WTC11 (cell line): ENCODE measurements around the gene GAGE12F. TPM values are rescaled to one million over a fixed set of nuclear protein-coding genes. Genes with fewer than 3 reads are reported as not detected.

Experiments used
- ATAC-seq: fragments of 200-7000 bp; cut with Tn5 transposase; 2 replicates; pipeline ENCODE4 v1.10.0; 2021; ENCODE audit warnings: mild to moderate bottlenecking, moderate library complexity
- CTCF ChIA-PET: fragments of 300-600 bp; sonication (Branson Sonifier 250); formaldehyde crosslinking; loops from one replicate; lab custom pipeline; 2021; ENCODE audit warnings: antibody characterized with exemption; lab: Charles Lee
- POLR2A ChIA-PET: fragments of 350-600 bp; sonication (Branson Sonifier 250); formaldehyde crosslinking; loops from one replicate; lab custom pipeline; 2021; ENCODE audit warnings: antibody characterized with exemption; lab: Charles Lee
- DNase-seq: peaks from one replicate; pipeline ENCODE4 v3.0.0; 2021; ENCODE audit warnings: low spot score
- H3K27ac Mint-ChIP-seq: 2 replicates; pipeline ENCODE4 v1.8.0; 2021; ENCODE audit warnings: mixed read lengths
- H3K27me3 Mint-ChIP-seq: 2 replicates; pipeline ENCODE4 v1.8.0; 2021; ENCODE audit warnings: low read depth, mild to moderate bottlenecking, moderate library complexity, mixed read lengths
- H3K36me3 Mint-ChIP-seq: 2 replicates; pipeline ENCODE4 v1.8.0; 2021; ENCODE audit warnings: mixed read lengths
- H3K4me1 Mint-ChIP-seq: 2 replicates; pipeline ENCODE4 v1.8.0; 2022; ENCODE audit warnings: mixed read lengths
- H3K4me3 Mint-ChIP-seq: 2 replicates; pipeline ENCODE4 v1.8.0; 2021; ENCODE audit warnings: mild to moderate bottlenecking, moderate library complexity, mixed read lengths
- H3K9me3 Mint-ChIP-seq: 2 replicates; pipeline ENCODE4 v1.8.0; 2021; ENCODE audit warnings: mixed read lengths
- ESRRA ChIP-seq: sonication (generic); formaldehyde crosslinking; IDR thresholded peaks from 2 replicates; pipeline ENCODE4 v1.8.1; 2022; ENCODE audit warnings: mild to moderate bottlenecking, missing genetic modification reagents, borderline replicate concordance
- HMGA2 ChIP-seq: fragments of 250-450 bp; sonication (Bioruptor Pico); IDR thresholded peaks from 2 replicates; pipeline ENCODE4 v1.4.0; 2021; ENCODE audit warnings: mild to moderate bottlenecking, moderate library complexity
- MYBL2 ChIP-seq: sonication (generic); formaldehyde crosslinking; IDR thresholded peaks from 2 replicates; pipeline ENCODE4 v1.8.1; 2023; ENCODE audit warnings: mild to moderate bottlenecking, moderate library complexity, missing genetic modification reagents
- NR1H2 ChIP-seq: sonication (generic); formaldehyde crosslinking; IDR thresholded peaks from 2 replicates; pipeline ENCODE4 v1.9.0; 2021; ENCODE audit warnings: mild to moderate bottlenecking, moderate library complexity, missing genetic modification reagents
- NR3C1 ChIP-seq: sonication (generic); formaldehyde crosslinking; conservative IDR thresholded peaks from 2 replicates; pipeline ENCODE4 v1.8.1; 2023; ENCODE audit warnings: low read depth, mild to moderate bottlenecking, missing genetic modification reagents
- ZNF317 ChIP-seq: sonication (generic); formaldehyde crosslinking; IDR thresholded peaks from 2 replicates; pipeline ENCODE4 v1.8.1; 2023; ENCODE audit warnings: low read depth, mild to moderate bottlenecking, moderate library complexity, missing genetic modification reagents, borderline replicate concordance
- ZNF416 ChIP-seq: fragments of 250-450 bp; sonication (Bioruptor Pico); IDR thresholded peaks from 2 replicates; pipeline ENCODE4 v1.9.0; 2021; ENCODE audit warnings: mild to moderate bottlenecking, inconsistent platforms
- total RNA-seq: library from RNA; stranded (reverse); gene quantifications from 3 replicates; pipeline ENCODE4 v1.2.3, GENCODE V29; 2021
- TF ChIP-seq, protein P1 (sequence below): sonication (generic); formaldehyde crosslinking; IDR thresholded peaks from 2 replicates; pipeline ENCODE4 v1.8.1; 2022; ENCODE audit warnings: low read depth, missing genetic modification reagents, borderline replicate concordance
- TF ChIP-seq, protein P2 (sequence below): fragments of 250-450 bp; sonication (Bioruptor Pico); IDR thresholded peaks from 2 replicates; pipeline ENCODE4 v1.9.0; 2021; ENCODE audit warnings: mild to moderate bottlenecking, borderline replicate concordance
- TF ChIP-seq, protein P3 (sequence below): sonication (generic); formaldehyde crosslinking; IDR thresholded peaks from 2 replicates; pipeline ENCODE4 v1.8.0; 2022; ENCODE audit warnings: mild to moderate bottlenecking, missing genetic modification reagents

The GAGE12F gene
- total RNA-seq, 1 experiment from 2014 or later: not detected

DNA sequence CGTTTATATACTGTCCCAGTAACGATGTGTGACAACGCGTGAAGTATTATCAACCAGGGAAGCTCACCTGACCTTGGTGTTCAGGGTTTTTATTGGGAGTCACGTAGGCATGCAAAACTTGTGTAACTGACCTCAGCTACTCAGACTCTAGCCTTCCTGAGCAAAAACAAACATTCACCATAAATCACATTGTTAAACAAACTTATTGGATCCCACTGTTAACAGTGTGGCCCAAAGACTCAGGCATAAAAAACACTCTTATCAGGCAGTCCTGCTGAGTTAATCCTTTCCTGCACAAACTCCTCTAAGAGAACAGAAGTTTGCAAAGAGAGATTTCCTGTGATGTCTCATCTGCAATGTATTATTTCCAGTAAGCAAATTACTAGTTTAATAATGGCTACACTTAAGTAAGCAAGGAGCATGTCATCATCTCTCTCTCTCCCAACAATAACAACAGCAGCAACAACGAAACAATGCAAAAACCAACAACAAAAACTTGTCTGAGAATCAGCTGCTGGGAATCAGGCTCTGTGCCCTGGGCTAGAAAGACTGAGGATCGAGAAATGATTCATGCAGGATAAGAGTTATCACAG lies 50.2 kb downstream of the GAGE12F start:
- H3K9me3 Mint-ChIP-seq: peaks cover 8% of the 10 kb centered on the region
- no peak overlapping the region for H3K27ac Mint-ChIP-seq
- H3K27me3 Mint-ChIP-seq: no peaks in the 10 kb centered on the region
- ChIA-PET CTCF (no interaction called here), POLR2A (no interaction called here)
- TF ChIP-seq, protein P1, sequence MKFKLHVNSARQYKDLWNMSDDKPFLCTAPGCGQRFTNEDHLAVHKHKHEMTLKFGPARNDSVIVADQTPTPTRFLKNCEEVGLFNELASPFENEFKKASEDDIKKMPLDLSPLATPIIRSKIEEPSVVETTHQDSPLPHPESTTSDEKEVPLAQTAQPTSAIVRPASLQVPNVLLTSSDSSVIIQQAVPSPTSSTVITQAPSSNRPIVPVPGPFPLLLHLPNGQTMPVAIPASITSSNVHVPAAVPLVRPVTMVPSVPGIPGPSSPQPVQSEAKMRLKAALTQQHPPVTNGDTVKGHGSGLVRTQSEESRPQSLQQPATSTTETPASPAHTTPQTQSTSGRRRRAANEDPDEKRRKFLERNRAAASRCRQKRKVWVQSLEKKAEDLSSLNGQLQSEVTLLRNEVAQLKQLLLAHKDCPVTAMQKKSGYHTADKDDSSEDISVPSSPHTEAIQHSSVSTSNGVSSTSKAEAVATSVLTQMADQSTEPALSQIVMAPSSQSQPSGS (CRISPR knock-in tag): no peak
- TF ChIP-seq HMGA2 (no peak), NR3C1 (no peak), MYBL2 (CRISPR knock-in tag) (no peak), ZNF416 (CRISPR knock-in tag) (no peak), NR1H2 (CRISPR knock-in tag) (no peak), ZNF317 (CRISPR knock-in tag) (no peak), ESRRA (CRISPR knock-in tag) (no peak)
- TF ChIP-seq, protein P2, sequence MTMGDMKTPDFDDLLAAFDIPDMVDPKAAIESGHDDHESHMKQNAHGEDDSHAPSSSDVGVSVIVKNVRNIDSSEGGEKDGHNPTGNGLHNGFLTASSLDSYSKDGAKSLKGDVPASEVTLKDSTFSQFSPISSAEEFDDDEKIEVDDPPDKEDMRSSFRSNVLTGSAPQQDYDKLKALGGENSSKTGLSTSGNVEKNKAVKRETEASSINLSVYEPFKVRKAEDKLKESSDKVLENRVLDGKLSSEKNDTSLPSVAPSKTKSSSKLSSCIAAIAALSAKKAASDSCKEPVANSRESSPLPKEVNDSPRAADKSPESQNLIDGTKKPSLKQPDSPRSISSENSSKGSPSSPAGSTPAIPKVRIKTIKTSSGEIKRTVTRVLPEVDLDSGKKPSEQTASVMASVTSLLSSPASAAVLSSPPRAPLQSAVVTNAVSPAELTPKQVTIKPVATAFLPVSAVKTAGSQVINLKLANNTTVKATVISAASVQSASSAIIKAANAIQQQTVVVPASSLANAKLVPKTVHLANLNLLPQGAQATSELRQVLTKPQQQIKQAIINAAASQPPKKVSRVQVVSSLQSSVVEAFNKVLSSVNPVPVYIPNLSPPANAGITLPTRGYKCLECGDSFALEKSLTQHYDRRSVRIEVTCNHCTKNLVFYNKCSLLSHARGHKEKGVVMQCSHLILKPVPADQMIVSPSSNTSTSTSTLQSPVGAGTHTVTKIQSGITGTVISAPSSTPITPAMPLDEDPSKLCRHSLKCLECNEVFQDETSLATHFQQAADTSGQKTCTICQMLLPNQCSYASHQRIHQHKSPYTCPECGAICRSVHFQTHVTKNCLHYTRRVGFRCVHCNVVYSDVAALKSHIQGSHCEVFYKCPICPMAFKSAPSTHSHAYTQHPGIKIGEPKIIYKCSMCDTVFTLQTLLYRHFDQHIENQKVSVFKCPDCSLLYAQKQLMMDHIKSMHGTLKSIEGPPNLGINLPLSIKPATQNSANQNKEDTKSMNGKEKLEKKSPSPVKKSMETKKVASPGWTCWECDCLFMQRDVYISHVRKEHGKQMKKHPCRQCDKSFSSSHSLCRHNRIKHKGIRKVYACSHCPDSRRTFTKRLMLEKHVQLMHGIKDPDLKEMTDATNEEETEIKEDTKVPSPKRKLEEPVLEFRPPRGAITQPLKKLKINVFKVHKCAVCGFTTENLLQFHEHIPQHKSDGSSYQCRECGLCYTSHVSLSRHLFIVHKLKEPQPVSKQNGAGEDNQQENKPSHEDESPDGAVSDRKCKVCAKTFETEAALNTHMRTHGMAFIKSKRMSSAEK: no peak
- TF ChIP-seq, protein P3, sequence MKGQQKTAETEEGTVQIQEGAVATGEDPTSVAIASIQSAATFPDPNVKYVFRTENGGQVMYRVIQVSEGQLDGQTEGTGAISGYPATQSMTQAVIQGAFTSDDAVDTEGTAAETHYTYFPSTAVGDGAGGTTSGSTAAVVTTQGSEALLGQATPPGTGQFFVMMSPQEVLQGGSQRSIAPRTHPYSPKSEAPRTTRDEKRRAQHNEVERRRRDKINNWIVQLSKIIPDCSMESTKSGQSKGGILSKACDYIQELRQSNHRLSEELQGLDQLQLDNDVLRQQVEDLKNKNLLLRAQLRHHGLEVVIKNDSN (CRISPR knock-in tag): no peak
- no peaks in the 10 kb centered on the region for H3K36me3 Mint-ChIP-seq
- no peak for DNase-seq
- no peak for ATAC-seq
- H3K4me1 Mint-ChIP-seq: no peaks in the 10 kb centered on the region
- H3K4me3 Mint-ChIP-seq: no peak overlapping the region

Other genes with a start within 250 kb of the GAGE12F start
- not detected in 3 replicates for gene GAGE12J, start 238.8 kb upstream of the GAGE12F start, total RNA-seq
- 0.39 TPM in 1 of 3 replicates, not detected in the others for gene GAGE13, start 229.3 kb upstream of the GAGE12F start, total RNA-seq
- gene GAGE12C, start 28.7 kb upstream of the GAGE12F start, total RNA-seq: not detected in 3 replicates
- not detected in 3 replicates for gene GAGE12D, start 19.1 kb upstream of the GAGE12F start, total RNA-seq
- not detected in 3 replicates for gene GAGE12E, start 9.6 kb upstream of the GAGE12F start, total RNA-seq
- not detected in 3 replicates for gene GAGE12G, start 9.6 kb downstream of the GAGE12F start, total RNA-seq
- gene GAGE12H, start 19.1 kb downstream of the GAGE12F start, total RNA-seq: not detected in 3 replicates
- 0.62 to 0.83 TPM in 2 of 3 replicates, not detected in the other for gene GAGE2A, start 28.7 kb downstream of the GAGE12F start, total RNA-seq
- gene GAGE1, start 38.2 kb downstream of the GAGE12F start, total RNA-seq: 1.2 TPM in 1 of 3 replicates, not detected in the others
- gene PAGE1, start 135.1 kb downstream of the GAGE12F start, total RNA-seq: not detected in 3 replicates